ENCODE data around the gene CTXN1. TPM values are rescaled to one million over a fixed set of nuclear protein-coding genes. Genes with fewer than 3 reads are reported as not detected.

Gene CTXN1
- total RNA-seq, 1 donor from 2014 or later, result 129 TPM

DNA sequence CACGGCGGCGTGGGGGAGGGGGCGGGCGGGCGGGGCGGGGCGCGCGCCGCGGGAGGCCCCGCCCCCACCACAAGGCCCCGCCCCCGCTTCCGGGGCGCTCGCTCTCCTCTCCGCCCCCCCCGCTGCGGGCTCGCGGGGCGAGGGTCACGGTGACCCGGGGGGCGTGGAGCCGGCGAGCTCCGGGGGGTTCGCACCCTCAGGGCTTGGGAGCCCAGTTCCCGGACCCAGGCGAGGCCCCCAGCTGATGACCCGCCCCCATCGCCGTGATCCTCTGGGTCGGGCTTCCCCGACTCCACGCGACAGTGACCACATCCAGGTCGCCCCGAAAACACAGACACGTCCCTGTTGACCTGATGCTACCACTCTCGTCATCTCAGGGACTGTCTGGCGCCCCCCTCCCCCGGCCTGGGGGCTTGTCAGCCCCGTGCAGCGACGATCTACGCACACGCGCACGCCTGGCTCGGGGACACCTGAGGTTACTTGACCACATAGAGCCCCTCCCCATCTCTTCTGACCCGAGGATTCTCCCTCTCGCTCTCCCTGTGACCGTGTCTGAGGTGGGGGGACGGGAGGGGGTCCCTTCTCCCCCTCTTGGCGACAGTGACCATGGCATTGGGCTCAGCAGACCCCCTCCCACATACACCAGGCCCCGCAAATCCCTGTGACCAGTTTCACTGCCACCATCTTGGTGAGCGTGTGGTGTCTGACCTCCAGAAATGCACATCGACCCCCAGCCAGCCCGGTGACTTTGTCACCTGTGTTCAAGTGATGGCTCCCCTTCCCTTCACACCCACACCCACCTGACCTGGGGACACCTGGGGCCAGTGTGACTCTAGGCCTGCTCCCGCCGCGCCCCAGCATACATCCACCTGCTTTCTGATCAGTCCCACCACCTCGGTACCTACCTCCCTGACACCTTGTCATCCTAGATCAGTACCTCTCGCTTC is 21.6 kb downstream of the CTXN1 start:
- peaks cover 2% of the 10 kb centered on the region for H3K36me3 Mint-ChIP-seq (ENCODE audit: low read depth)
- DNase-seq (ENCODE audit: low read depth, low spot score), result no peak

DNA sequence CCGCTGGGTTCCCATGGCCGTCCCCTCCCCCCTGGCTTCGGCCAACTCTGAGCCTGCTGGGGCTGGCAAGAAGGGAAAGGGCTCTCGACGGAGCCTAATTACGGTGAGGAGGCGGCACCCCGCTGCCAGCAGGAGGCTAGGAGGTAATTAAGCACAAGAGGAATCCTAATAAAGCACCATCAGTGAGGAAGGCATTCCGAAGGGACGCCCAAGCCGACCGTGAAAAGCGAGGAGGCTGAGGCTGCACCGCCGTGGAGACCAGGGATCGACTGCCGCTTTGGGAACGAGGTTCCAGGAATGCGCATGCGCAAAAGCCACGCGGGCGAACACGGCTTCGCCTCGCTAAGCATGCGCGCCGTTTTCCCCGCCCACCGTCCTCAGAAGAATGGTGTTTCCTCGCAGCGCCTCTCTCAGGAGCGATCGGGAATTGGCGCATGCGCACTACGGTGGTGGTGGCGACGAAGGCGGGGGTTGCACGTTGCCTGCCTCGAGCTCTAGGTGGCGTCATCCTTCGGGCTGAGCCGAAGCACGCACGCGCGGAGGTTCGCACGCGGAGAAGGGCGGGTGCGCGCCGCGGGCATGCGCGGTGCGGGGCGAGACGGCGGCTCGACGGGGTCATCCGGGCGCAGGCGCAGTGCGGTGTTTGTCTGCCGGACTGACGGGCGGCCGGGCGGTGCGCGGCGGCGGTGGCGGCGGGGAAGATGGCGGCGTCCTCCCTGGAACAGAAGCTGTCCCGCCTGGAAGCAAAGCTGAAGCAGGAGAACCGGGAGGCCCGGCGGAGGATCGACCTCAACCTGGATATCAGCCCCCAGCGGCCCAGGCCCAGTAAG is 22.5 kb downstream of the CTXN1 start, which contains the start of gene MAP2K7:
TSS of gene MAP2K7 (plus strand) at position 634 of the 830 bp plus-strand sequence. CDS start at position 702, 68 bp downstream.
- Mint-ChIP-seq H3K4me3 (peak within 1 kb of the TSS; percentile 95), H3K27me3 (ENCODE audit: low read depth) (peaks cover 6% of the 10 kb centered on the region), H3K4me1 (peaks cover 25% of the 10 kb centered on the region), H3K9me3 (no peaks in the 10 kb centered on the region), H3K27ac (ENCODE audit: unreplicated experiment) (peak within 1 kb of the TSS; percentile 86), H3K36me3 (ENCODE audit: low read depth) (peaks cover 2% of the 10 kb centered on the region)
- DNase-seq (ENCODE audit: low read depth, low spot score), result peak; percentile 100
- TF ChIP-seq, protein P1, sequence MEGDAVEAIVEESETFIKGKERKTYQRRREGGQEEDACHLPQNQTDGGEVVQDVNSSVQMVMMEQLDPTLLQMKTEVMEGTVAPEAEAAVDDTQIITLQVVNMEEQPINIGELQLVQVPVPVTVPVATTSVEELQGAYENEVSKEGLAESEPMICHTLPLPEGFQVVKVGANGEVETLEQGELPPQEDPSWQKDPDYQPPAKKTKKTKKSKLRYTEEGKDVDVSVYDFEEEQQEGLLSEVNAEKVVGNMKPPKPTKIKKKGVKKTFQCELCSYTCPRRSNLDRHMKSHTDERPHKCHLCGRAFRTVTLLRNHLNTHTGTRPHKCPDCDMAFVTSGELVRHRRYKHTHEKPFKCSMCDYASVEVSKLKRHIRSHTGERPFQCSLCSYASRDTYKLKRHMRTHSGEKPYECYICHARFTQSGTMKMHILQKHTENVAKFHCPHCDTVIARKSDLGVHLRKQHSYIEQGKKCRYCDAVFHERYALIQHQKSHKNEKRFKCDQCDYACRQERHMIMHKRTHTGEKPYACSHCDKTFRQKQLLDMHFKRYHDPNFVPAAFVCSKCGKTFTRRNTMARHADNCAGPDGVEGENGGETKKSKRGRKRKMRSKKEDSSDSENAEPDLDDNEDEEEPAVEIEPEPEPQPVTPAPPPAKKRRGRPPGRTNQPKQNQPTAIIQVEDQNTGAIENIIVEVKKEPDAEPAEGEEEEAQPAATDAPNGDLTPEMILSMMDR (conservative IDR thresholded peaks at IDR 0.05), result peak; percentile 61

More for the DNA sequence above, 21.6 kb downstream of the CTXN1 start:
- Mint-ChIP-seq H3K4me1 (peaks cover 25% of the 10 kb centered on the region), H3K9me3 (no peaks in the 10 kb centered on the region), H3K4me3 (peak overlapping the region; percentile 93), H3K27me3 (ENCODE audit: low read depth) (peaks cover 6% of the 10 kb centered on the region), H3K27ac (ENCODE audit: unreplicated experiment) (peak overlapping the region; percentile 78)
- TF ChIP-seq, protein P1 (conservative IDR thresholded peaks at IDR 0.05), result no peak

DNA sequence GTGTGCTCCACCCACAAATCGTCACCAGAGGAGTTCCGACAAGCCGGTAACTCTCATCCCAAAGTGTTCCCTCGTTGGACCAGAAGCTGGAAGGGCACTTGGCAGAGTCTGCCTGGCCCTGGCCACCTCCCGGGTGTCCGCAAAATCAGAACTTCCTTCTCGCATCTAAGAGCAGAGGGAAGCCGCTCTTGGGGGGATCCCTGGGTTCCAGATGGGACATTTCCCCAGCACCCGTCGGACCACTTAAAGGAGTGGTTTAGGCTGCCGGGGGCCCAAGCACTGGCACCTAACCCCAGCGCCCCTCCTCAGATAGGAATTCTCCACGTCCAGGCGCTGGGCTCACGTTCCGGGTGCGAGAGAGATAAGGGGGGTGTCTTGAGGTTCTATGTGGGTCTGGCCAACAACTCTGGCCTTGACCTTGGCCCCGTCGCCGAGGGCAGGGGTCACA is 23.1 kb downstream of the CTXN1 start:
- Mint-ChIP-seq H3K9me3 (no peaks in the 10 kb centered on the region), H3K27me3 (ENCODE audit: low read depth) (peaks cover 6% of the 10 kb centered on the region), H3K27ac (ENCODE audit: unreplicated experiment) (no peak overlapping the region), H3K36me3 (ENCODE audit: low read depth) (peaks cover 2% of the 10 kb centered on the region), H3K4me3 (peak overlapping the region; percentile 95), H3K4me1 (peaks cover 25% of the 10 kb centered on the region)
- no peak for DNase-seq (ENCODE audit: low read depth, low spot score)
- TF ChIP-seq, protein P1 (conservative IDR thresholded peaks at IDR 0.05), result no peak

DNA sequence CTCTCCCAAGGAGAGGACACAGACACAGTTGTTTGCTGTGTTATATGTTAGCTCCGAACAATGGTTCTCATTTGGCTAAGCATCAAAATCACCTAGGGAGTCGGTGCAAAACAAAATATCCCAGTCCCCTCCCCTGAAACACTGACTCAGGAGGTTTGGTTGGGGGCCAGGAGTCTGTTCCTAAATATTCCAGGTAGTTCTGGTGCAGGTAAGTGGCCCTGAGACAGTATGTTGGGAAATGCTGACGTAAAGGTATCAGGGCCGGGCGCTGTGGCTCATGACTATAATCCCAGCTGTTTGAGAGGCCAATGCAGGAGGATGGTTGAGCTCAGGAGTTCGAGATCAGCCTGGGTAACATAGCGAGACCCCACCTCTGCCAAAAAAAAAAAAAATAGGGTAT is 24.6 kb downstream of the CTXN1 start:
- peaks cover 6% of the 10 kb centered on the region for H3K27me3 Mint-ChIP-seq (ENCODE audit: low read depth)
- peaks cover 2% of the 10 kb centered on the region for H3K36me3 Mint-ChIP-seq (ENCODE audit: low read depth)
- no peaks in the 10 kb centered on the region for H3K9me3 Mint-ChIP-seq
- TF ChIP-seq, protein P1 (conservative IDR thresholded peaks at IDR 0.05), result no peak
- DNase-seq (ENCODE audit: low read depth, low spot score), result no peak
- H3K4me3 Mint-ChIP-seq, result peak overlapping the region; percentile 65
- no peak overlapping the region for H3K27ac Mint-ChIP-seq (ENCODE audit: unreplicated experiment)
- H3K4me1 Mint-ChIP-seq, result peaks cover 28% of the 10 kb centered on the region

DNA sequence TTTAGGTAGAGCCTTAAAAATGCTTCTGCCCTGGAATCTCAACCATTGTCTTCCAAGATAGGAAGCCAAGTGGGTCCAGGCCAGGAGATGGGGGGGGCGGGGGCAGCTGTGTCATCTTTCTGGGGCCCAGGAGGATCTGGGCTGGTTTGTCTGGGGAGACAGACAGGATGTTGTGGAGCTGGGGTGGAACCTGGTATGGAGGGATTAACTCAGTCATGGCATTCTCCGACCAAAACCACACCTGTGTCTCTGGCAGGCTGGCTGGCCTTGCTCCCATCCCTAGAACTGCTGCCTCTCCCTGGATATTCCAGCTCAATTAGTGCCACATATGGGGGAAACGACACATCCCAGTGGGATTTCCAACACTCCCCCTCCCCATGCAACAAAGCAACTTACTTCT is 25.0 kb downstream of the CTXN1 start:
- TF ChIP-seq, protein P1 (conservative IDR thresholded peaks at IDR 0.05), result no peak
- Mint-ChIP-seq H3K4me3 (peak overlapping the region; percentile 65), H3K27me3 (ENCODE audit: low read depth) (peaks cover 6% of the 10 kb centered on the region), H3K36me3 (ENCODE audit: low read depth) (peaks cover 2% of the 10 kb centered on the region), H3K27ac (ENCODE audit: unreplicated experiment) (no peak overlapping the region), H3K4me1 (peaks cover 28% of the 10 kb centered on the region), H3K9me3 (no peaks in the 10 kb centered on the region)
- DNase-seq (ENCODE audit: low read depth, low spot score), result no peak

Data from neural crest cell (in vitro differentiated cells).